ENCODE measurements around the gene MUC12.

Gene MUC12

GRCh38 chr7:101009629-101010028 is 40.3 kb downstream of the MUC12 start:
- Histone ChIP-seq H3K4me3 (IDR thresholded peaks at IDR 0.05; ENCODE audit: insufficient read depth, low read depth, low read length) (no peak overlapping the region), H2AFZ (ENCODE audit: low read depth) (no peak overlapping the region), H3K9ac (no peak overlapping the region), H3K4me2 (no peak overlapping the region), H3K27ac (no peak overlapping the region), H4K20me1 (ENCODE audit: insufficient read depth) (no peaks in the 10 kb centered on the region), H3K36me3 (ENCODE audit: insufficient read depth) (no peaks in the 10 kb centered on the region), H3K79me2 (ENCODE audit: insufficient read depth, low read depth) (no peaks in the 10 kb centered on the region), H3K4me1 (ENCODE audit: low read depth, poor library complexity, severe bottlenecking) (no peaks in the 10 kb centered on the region), H3K27me3 (ENCODE audit: insufficient read depth, low read depth) (peaks cover 84% of the 10 kb centered on the region)
- no peak for TF ChIP-seq CTCF (conservative IDR thresholded peaks at IDR 0.05; ENCODE audit: low read depth, low read length)

GRCh38 chr7:101012931-101013330 is 43.6 kb downstream of the MUC12 start:
- H3K79me2 ChIP-seq (ENCODE audit: insufficient read depth, low read depth), result no peaks in the 10 kb centered on the region
- no peak for TF ChIP-seq CTCF (conservative IDR thresholded peaks at IDR 0.05; ENCODE audit: low read depth, low read length)
- H3K4me1 ChIP-seq (ENCODE audit: low read depth, poor library complexity, severe bottlenecking), result no peaks in the 10 kb centered on the region
- peaks cover 74% of the 10 kb centered on the region for H3K27me3 ChIP-seq (ENCODE audit: insufficient read depth, low read depth)
- H3K9ac ChIP-seq, result no peak overlapping the region
- no peak overlapping the region for H3K27ac ChIP-seq
- H2AFZ ChIP-seq (ENCODE audit: low read depth), result no peak overlapping the region
- no peak overlapping the region for H3K4me2 ChIP-seq
- H4K20me1 ChIP-seq (ENCODE audit: insufficient read depth), result no peaks in the 10 kb centered on the region
- H3K36me3 ChIP-seq (ENCODE audit: insufficient read depth), result no peaks in the 10 kb centered on the region
- H3K4me3 ChIP-seq (IDR thresholded peaks at IDR 0.05; ENCODE audit: insufficient read depth, low read depth, low read length), result no peak overlapping the region

GRCh38 chr7:101015626-101016025 is 46.3 kb downstream of the MUC12 start:
- Histone ChIP-seq H3K4me1 (ENCODE audit: low read depth, poor library complexity, severe bottlenecking) (no peaks in the 10 kb centered on the region), H3K36me3 (ENCODE audit: insufficient read depth) (no peaks in the 10 kb centered on the region), H3K9ac (no peak overlapping the region), H4K20me1 (ENCODE audit: insufficient read depth) (no peaks in the 10 kb centered on the region), H3K4me2 (no peak overlapping the region), H3K27ac (no peak overlapping the region), H2AFZ (ENCODE audit: low read depth) (no peak overlapping the region), H3K79me2 (ENCODE audit: insufficient read depth, low read depth) (no peaks in the 10 kb centered on the region), H3K27me3 (ENCODE audit: insufficient read depth, low read depth) (peaks cover 61% of the 10 kb centered on the region), H3K4me3 (IDR thresholded peaks at IDR 0.05; ENCODE audit: insufficient read depth, low read depth, low read length) (no peak overlapping the region)
- no peak for TF ChIP-seq CTCF (conservative IDR thresholded peaks at IDR 0.05; ENCODE audit: low read depth, low read length)

- H2AFZ ChIP-seq (ENCODE audit: low read depth), result no peak overlapping the region; the same call in 1 of the 2 replicates
- TF ChIP-seq CTCF (conservative IDR thresholded peaks at IDR 0.05; ENCODE audit: low read depth, low read length), result no peak
- H3K27ac ChIP-seq, result no peak overlapping the region
- H3K4me3 ChIP-seq (IDR thresholded peaks at IDR 0.05; ENCODE audit: insufficient read depth, low read depth, low read length), result no peak overlapping the region
- H4K20me1 ChIP-seq (ENCODE audit: insufficient read depth), result no peaks in the 10 kb centered on the region
- no peaks in the 10 kb centered on the region for H3K79me2 ChIP-seq (ENCODE audit: insufficient read depth, low read depth)
- H3K9ac ChIP-seq, result no peak overlapping the region
- H3K4me1 ChIP-seq (ENCODE audit: low read depth, poor library complexity, severe bottlenecking), result no peaks in the 10 kb centered on the region
- H3K4me2 ChIP-seq, result no peak overlapping the region
- H3K36me3 ChIP-seq (ENCODE audit: insufficient read depth), result no peaks in the 10 kb centered on the region
- H3K27me3 ChIP-seq (ENCODE audit: insufficient read depth, low read depth), result peaks cover 58% of the 10 kb centered on the region
These were observed 47.9 kb downstream of the MUC12 start for GRCh38 chr7:101017064-101017777.
